ENCODE measurements around the gene PSMD4.

The PSMD4 gene

DNA sequence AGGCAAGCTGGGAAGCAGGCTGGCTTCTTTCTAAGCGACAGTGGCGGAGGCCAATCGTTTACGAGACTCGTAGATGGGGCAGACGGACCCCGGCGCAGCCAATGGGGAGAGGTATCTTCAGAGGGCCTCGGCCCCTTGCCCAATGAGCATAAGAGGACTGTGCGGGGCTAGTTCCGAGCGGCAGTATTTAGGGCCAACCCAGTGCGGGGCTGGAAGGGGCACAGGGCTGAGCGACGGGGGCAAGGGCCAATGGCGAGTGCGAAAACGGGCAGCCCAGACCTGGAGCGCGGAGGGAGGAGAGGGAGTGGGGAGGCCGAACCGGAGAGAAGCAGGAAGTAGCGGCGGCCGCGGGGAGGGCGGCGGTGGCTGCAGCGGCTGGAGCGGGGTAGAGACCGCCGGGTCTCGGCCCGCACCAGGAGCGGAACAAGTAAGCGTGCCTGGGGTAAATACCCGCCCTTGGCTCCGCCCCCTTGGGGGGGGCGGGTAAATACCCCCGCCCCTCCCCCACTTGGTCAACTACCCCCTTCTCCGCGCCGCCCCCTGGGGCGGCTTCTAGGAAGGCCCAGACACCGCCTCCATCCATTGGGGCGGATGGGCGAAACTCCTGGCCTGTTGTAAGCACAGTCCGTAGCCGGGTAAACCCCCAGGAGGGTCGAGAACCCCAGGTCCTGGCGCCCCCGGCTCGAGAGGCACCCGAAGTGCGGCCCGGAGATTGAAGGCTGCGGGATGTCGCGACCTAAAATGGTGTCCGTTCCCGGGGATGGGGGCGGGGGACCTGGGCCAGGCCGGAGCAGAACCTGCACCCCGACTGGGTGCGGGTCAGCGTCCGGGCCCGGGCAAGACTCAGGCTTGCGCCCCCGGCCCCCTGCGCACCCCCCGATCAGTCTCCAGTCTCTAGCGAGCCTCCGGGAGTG lies 27.7 kb downstream of the PSMD4 start, which contains the start of gene ZNF687 (continued):
- TF ChIP-seq ZBTB17 (tag by site-specific recombination; IDR thresholded peaks at IDR 0.05) (peak; percentile 97), ZNF501 (tag by site-specific recombination; IDR thresholded peaks at IDR 0.05) (0 out of 2 replicates have a peak, but pooled peaks have one; percentile 48), ZNF16 (tag by site-specific recombination; IDR thresholded peaks at IDR 0.05; ENCODE audit: low read depth) (no peak), ZNF626 (tag by site-specific recombination; IDR thresholded peaks at IDR 0.05) (no peak), ZNF112 (tag by site-specific recombination; IDR thresholded peaks at IDR 0.05) (no peak), ZBTB21 (tag by site-specific recombination; IDR thresholded peaks at IDR 0.05) (0 out of 2 replicates have a peak, but pooled peaks have one; percentile 9), ZIC2 (tag by site-specific recombination; IDR thresholded peaks at IDR 0.05) (peak; percentile 44), ZNF2 (tag by site-specific recombination; IDR thresholded peaks at IDR 0.05) (no peak), ZFHX2 (tag by site-specific recombination; conservative IDR thresholded peaks at IDR 0.05) (peak; percentile 42; the same call in 1 of the 2 replicates), SP2 (tag by site-specific recombination; IDR thresholded peaks at IDR 0.05) (peak; percentile 99), ZNF48 (tag by site-specific recombination; IDR thresholded peaks at IDR 0.05) (no peak), GLI2 (tag by site-specific recombination; IDR thresholded peaks at IDR 0.05; ENCODE audit: borderline replicate concordance, low read depth) (no peak), ZNF549 (tag by site-specific recombination; IDR thresholded peaks at IDR 0.05) (no peak), HOXD13 (CRISPR knock-in tag; IDR thresholded peaks at IDR 0.05; ENCODE audit: borderline replicate concordance) (no peak), ZNF791 (tag by site-specific recombination; IDR thresholded peaks at IDR 0.05) (no peak), ZNF830 (tag by site-specific recombination; IDR thresholded peaks at IDR 0.05; ENCODE audit: low read depth) (no peak), SP7 (tag by site-specific recombination; IDR thresholded peaks at IDR 0.05) (peak; percentile 26; the same call in 1 of the 2 replicates), ZNF175 (tag by site-specific recombination; IDR thresholded peaks at IDR 0.05) (no peak), ZNF548 (tag by site-specific recombination; IDR thresholded peaks at IDR 0.05) (no peak), ZNF600 (tag by site-specific recombination; IDR thresholded peaks at IDR 0.05) (no peak; the same call in 1 of the 2 replicates), ZNF654 (tag by site-specific recombination; IDR thresholded peaks at IDR 0.05; ENCODE audit: low read depth) (no peak), SCRT2 (tag by site-specific recombination; IDR thresholded peaks at IDR 0.05) (no peak), ZNF777 (tag by site-specific recombination; IDR thresholded peaks at IDR 0.05; ENCODE audit: borderline replicate concordance) (no peak), ZNF324 (tag by site-specific recombination; IDR thresholded peaks at IDR 0.05) (peak; percentile 82), MEIS1 (CRISPR knock-in tag; IDR thresholded peaks at IDR 0.05; ENCODE audit: borderline replicate concordance) (no peak), ZNF202 (tag by site-specific recombination; IDR thresholded peaks at IDR 0.05; ENCODE audit: borderline replicate concordance) (no peak), ZNF658 (tag by site-specific recombination; IDR thresholded peaks at IDR 0.05) (no peak), ZFP3 (tag by site-specific recombination; IDR thresholded peaks at IDR 0.05; ENCODE audit: low read depth) (no peak)
- TF ChIP-seq, protein P1, sequence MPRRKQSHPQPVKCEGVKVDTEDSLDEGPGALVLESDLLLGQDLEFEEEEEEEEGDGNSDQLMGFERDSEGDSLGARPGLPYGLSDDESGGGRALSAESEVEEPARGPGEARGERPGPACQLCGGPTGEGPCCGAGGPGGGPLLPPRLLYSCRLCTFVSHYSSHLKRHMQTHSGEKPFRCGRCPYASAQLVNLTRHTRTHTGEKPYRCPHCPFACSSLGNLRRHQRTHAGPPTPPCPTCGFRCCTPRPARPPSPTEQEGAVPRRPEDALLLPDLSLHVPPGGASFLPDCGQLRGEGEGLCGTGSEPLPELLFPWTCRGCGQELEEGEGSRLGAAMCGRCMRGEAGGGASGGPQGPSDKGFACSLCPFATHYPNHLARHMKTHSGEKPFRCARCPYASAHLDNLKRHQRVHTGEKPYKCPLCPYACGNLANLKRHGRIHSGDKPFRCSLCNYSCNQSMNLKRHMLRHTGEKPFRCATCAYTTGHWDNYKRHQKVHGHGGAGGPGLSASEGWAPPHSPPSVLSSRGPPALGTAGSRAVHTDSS (tag by site-specific recombination; IDR thresholded peaks at IDR 0.05), result no peak
- TF ChIP-seq, protein P2, sequence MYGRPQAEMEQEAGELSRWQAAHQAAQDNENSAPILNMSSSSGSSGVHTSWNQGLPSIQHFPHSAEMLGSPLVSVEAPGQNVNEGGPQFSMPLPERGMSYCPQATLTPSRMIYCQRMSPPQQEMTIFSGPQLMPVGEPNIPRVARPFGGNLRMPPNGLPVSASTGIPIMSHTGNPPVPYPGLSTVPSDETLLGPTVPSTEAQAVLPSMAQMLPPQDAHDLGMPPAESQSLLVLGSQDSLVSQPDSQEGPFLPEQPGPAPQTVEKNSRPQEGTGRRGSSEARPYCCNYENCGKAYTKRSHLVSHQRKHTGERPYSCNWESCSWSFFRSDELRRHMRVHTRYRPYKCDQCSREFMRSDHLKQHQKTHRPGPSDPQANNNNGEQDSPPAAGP (tag by site-specific recombination; IDR thresholded peaks at IDR 0.05), result peak; percentile 53
- TF ChIP-seq, protein P3, sequence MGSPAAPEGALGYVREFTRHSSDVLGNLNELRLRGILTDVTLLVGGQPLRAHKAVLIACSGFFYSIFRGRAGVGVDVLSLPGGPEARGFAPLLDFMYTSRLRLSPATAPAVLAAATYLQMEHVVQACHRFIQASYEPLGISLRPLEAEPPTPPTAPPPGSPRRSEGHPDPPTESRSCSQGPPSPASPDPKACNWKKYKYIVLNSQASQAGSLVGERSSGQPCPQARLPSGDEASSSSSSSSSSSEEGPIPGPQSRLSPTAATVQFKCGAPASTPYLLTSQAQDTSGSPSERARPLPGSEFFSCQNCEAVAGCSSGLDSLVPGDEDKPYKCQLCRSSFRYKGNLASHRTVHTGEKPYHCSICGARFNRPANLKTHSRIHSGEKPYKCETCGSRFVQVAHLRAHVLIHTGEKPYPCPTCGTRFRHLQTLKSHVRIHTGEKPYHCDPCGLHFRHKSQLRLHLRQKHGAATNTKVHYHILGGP (tag by site-specific recombination; IDR thresholded peaks at IDR 0.05), result no peak
- TF ChIP-seq, protein P4, sequence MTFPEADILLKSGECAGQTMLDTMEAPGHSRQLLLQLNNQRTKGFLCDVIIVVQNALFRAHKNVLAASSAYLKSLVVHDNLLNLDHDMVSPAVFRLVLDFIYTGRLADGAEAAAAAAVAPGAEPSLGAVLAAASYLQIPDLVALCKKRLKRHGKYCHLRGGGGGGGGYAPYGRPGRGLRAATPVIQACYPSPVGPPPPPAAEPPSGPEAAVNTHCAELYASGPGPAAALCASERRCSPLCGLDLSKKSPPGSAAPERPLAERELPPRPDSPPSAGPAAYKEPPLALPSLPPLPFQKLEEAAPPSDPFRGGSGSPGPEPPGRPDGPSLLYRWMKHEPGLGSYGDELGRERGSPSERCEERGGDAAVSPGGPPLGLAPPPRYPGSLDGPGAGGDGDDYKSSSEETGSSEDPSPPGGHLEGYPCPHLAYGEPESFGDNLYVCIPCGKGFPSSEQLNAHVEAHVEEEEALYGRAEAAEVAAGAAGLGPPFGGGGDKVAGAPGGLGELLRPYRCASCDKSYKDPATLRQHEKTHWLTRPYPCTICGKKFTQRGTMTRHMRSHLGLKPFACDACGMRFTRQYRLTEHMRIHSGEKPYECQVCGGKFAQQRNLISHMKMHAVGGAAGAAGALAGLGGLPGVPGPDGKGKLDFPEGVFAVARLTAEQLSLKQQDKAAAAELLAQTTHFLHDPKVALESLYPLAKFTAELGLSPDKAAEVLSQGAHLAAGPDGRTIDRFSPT (tag by site-specific recombination; IDR thresholded peaks at IDR 0.05), result no peak; the same call in 1 of the 2 replicates
- TF ChIP-seq, protein P5, sequence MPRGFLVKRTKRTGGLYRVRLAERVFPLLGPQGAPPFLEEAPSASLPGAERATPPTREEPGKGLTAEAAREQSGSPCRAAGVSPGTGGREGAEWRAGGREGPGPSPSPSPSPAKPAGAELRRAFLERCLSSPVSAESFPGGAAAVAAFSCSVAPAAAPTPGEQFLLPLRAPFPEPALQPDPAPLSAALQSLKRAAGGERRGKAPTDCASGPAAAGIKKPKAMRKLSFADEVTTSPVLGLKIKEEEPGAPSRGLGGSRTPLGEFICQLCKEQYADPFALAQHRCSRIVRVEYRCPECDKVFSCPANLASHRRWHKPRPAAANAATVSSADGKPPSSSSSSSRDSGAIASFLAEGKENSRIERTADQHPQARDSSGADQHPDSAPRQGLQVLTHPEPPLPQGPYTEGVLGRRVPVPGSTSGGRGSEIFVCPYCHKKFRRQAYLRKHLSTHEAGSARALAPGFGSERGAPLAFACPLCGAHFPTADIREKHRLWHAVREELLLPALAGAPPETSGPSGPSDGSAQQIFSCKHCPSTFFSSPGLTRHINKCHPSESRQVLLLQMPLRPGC (tag by site-specific recombination; IDR thresholded peaks at IDR 0.05), result 0 out of 2 replicates have a peak, but pooled peaks have one; percentile 30

Measured in HEK293 (cell line).